ENCODE data around the gene FAM240A.

DNA sequence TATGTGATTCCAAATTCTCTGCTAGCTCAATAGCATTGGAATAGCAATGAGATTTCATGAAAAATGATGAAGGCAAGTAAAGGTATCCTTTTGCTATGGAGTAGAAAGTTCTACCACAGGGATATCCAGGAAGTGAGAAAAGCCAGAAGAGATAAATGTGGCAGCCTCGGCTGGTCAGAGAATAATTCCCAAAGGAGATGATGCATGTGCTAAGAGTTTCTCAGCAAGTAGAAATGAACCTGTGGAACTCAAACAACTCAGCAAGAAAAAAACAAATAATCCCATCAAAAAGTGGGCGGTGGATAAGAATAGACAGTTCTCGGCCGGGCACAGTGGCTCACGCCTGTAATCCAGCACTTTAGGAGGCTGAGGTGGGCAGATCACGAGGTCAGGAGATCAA lies 42.9 kb downstream of the FAM240A start:
- TF ChIP-seq, protein P1, sequence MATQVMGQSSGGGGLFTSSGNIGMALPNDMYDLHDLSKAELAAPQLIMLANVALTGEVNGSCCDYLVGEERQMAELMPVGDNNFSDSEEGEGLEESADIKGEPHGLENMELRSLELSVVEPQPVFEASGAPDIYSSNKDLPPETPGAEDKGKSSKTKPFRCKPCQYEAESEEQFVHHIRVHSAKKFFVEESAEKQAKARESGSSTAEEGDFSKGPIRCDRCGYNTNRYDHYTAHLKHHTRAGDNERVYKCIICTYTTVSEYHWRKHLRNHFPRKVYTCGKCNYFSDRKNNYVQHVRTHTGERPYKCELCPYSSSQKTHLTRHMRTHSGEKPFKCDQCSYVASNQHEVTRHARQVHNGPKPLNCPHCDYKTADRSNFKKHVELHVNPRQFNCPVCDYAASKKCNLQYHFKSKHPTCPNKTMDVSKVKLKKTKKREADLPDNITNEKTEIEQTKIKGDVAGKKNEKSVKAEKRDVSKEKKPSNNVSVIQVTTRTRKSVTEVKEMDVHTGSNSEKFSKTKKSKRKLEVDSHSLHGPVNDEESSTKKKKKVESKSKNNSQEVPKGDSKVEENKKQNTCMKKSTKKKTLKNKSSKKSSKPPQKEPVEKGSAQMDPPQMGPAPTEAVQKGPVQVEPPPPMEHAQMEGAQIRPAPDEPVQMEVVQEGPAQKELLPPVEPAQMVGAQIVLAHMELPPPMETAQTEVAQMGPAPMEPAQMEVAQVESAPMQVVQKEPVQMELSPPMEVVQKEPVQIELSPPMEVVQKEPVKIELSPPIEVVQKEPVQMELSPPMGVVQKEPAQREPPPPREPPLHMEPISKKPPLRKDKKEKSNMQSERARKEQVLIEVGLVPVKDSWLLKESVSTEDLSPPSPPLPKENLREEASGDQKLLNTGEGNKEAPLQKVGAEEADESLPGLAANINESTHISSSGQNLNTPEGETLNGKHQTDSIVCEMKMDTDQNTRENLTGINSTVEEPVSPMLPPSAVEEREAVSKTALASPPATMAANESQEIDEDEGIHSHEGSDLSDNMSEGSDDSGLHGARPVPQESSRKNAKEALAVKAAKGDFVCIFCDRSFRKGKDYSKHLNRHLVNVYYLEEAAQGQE (IDR thresholded peaks at IDR 0.05), result no peak
- TF ChIP-seq CTCF (IDR thresholded peaks at IDR 0.05; ENCODE audit: low read depth, low read length, missing input control), result no peak
- TF ChIP-seq YY1 (IDR thresholded peaks at IDR 0.05), result no peak
- TF ChIP-seq SP1 (IDR thresholded peaks at IDR 0.05), result no peak
- no peak for TF ChIP-seq MAX (IDR thresholded peaks at IDR 0.05)
- no peak for TF ChIP-seq TAF1 (conservative IDR thresholded peaks at IDR 0.05)
- no peak for TF ChIP-seq ZBTB33 (IDR thresholded peaks at IDR 0.05)
- TF ChIP-seq RXRA (IDR thresholded peaks at IDR 0.05), result no peak
